HepG2 (cell line): ENCODE measurements around the gene SCARB2. TPM values are rescaled to one million over a fixed set of nuclear protein-coding genes. Genes with fewer than 3 reads are reported as not detected.

ENCODE experiments used
- ATAC-seq: fragments of 200-7000 bp; cut with Tn5 transposase; 3 replicates; pipeline ENCODE4 v1.9.1; 2020; ENCODE audit warnings: mild to moderate bottlenecking, moderate library complexity
- BruUV-seq: library from RNA; stranded (reverse); fragments of 400-500 nt; replicated peaks from 2 replicates; lab custom pipeline; 2021; lab: Mats Ljungman, UMichigan
- CTCF ChIA-PET: fragments of 300-600 bp; formaldehyde crosslinking; extraction: SDS; loops from one replicate; lab custom pipeline; 2021; ENCODE audit warnings: low total read pairs, inconsistent platforms, low intra/inter-chr PET ratio; lab: Yijun Ruan, JAX
- POLR2A ChIA-PET: fragments of 350-600 bp; sonication (Branson Sonifier 250); formaldehyde crosslinking; loops from one replicate; lab custom pipeline; 2020; ENCODE audit warnings: antibody characterized with exemption, inconsistent platforms; lab: Yijun Ruan, JAX
- DNase-seq: peaks from one replicate; pipeline ENCODE4 v3.0.0-alpha.2; 2015; ENCODE audit warnings: low spot score
- FAIRE-seq: peaks from 3 replicates; lab custom pipeline; 2011; peaks lifted over from hg19 to GRCh38; lab: Jason Lieb, UNC
- H2AFZ ChIP-seq: one replicate; pipeline ENCODE4 v1.6.1; 2011; ENCODE audit warnings: low read length, inconsistent platforms
- H3K27ac ChIP-seq: fragments of 300-600 bp; 3 replicates; pipeline ENCODE4 v1.8.0; 2011; ENCODE audit warnings: mixed run types, mild to moderate bottlenecking, mixed read lengths, low read length, inconsistent platforms; ENCODE audit not compliant: insufficient read depth; ENCODE audit errors: extremely low read length
- H3K27me3 ChIP-seq, 2 experiments: fragments of 200-600 bp in 1 of 2; 2 replicates in 1 of 2; 3 replicates in 1 of 2; pipeline versions ENCODE4 v1.6.0 to v1.8.0; 2011; ENCODE audit warnings: low read length in 2 of 2, mild to moderate bottlenecking in 2 of 2, moderate library complexity in 2 of 2, inconsistent platforms in 1 of 2; ENCODE audit not compliant: insufficient read depth in 2 of 2, control insufficient read depth in 1 of 2
- H3K36me3 ChIP-seq, 2 experiments: fragments of 200-600 bp in 1 of 2; replicated peaks in 1 of 2; 2 replicates in 1 of 2; 3 replicates in 1 of 2; pipeline versions ENCODE4 v1.5.1 to v1.8.0; 2011; ENCODE audit warnings: low read length in 2 of 2, inconsistent platforms in 1 of 2; ENCODE audit not compliant: insufficient read depth in 2 of 2, control insufficient read depth in 1 of 2
- H3K4me1 ChIP-seq: 2 replicates; pipeline ENCODE4 v1.5.1; 2012; ENCODE audit warnings: low read length, inconsistent platforms; ENCODE audit not compliant: insufficient read depth
- H3K4me2 ChIP-seq: 2 replicates; pipeline ENCODE4 v1.6.0; 2011; ENCODE audit warnings: low read depth, low read length, inconsistent platforms
- H3K4me3 ChIP-seq, 3 experiments: fragments of 200-600 bp in 1 of 3; sonication (generic), shearing (Covaris generic) in 1 of 3; replicated peaks in 1 of 3; 2 replicates each; pipeline ENCODE4 v1.5.1; 2011 to 2016; ENCODE audit warnings: low read length in 3 of 3, inconsistent platforms in 2 of 3, low read depth in 2 of 3, mild to moderate bottlenecking in 2 of 3, control low read depth in 1 of 3, mixed read lengths in 1 of 3; ENCODE audit not compliant: insufficient read depth in 1 of 3
- H3K79me2 ChIP-seq: one replicate; pipeline ENCODE4 v1.6.1; 2011; ENCODE audit warnings: low read length, inconsistent platforms; ENCODE audit not compliant: insufficient read depth
- H3K9ac ChIP-seq: 2 replicates; pipeline ENCODE4 v1.6.0; 2011; ENCODE audit warnings: mild to moderate bottlenecking, low read depth, low read length, inconsistent platforms; ENCODE audit not compliant: insufficient read depth
- H3K9me3 ChIP-seq: 2 replicates; pipeline ENCODE4 v1.5.1; 2012; ENCODE audit warnings: mild to moderate bottlenecking, low read length
- H4K20me1 ChIP-seq: 2 replicates; pipeline ENCODE4 v1.6.0; 2011; ENCODE audit warnings: inconsistent platforms, mild to moderate bottlenecking, low read length, moderate library complexity; ENCODE audit not compliant: insufficient read depth
- ARHGAP35 ChIP-seq: sonication (generic); formaldehyde crosslinking; IDR thresholded peaks from 2 replicates; pipeline ENCODE4 v1.9.0; 2022; ENCODE audit warnings: mild to moderate bottlenecking, inconsistent platforms, moderate library complexity, missing genetic modification reagents, borderline replicate concordance
- FOXK1 ChIP-seq: sonication (generic); formaldehyde crosslinking; IDR thresholded peaks from 2 replicates; pipeline ENCODE4 v1.4.0; 2020; ENCODE audit warnings: low read depth, missing genetic modification reagents, borderline replicate concordance
- GATAD1 ChIP-seq: IDR thresholded peaks from 2 replicates; pipeline ENCODE4 v1.6.1; 2016; ENCODE audit warnings: missing genetic modification reagents, missing compliant biosample characterization
- IKZF1 ChIP-seq: fragments of 450-650 bp; IDR thresholded peaks from 2 replicates; pipeline ENCODE4 v1.7.1; 2016
- IRF2 ChIP-seq: IDR thresholded peaks from 2 replicates; pipeline ENCODE4 v1.6.1; 2018; ENCODE audit warnings: missing genetic modification reagents, missing compliant biosample characterization
- JUND ChIP-seq: sonication (generic); formaldehyde crosslinking; IDR thresholded peaks from 2 replicates; pipeline ENCODE4 v1.8.0; 2022; ENCODE audit warnings: mild to moderate bottlenecking, missing genetic modification reagents
- MYC ChIP-seq: sonication (generic); formaldehyde crosslinking; IDR thresholded peaks from 2 replicates; pipeline ENCODE4 v1.9.0; 2021; ENCODE audit warnings: missing genetic modification reagents, borderline replicate concordance
- PLRG1 ChIP-seq: fragments of 450-650 bp; conservative IDR thresholded peaks from 2 replicates; pipeline ENCODE4 v1.6.1; 2016
- SMAD3 ChIP-seq: sonication (generic); formaldehyde crosslinking; IDR thresholded peaks from 2 replicates; pipeline ENCODE4 v1.4.0; 2020; ENCODE audit warnings: missing genetic modification reagents
- ZBTB7B ChIP-seq: sonication (generic); formaldehyde crosslinking; IDR thresholded peaks from 2 replicates; pipeline ENCODE4 v1.4.0; 2020; ENCODE audit warnings: missing genetic modification reagents
- ZC3H13 ChIP-seq: sonication (generic); formaldehyde crosslinking; IDR thresholded peaks from 2 replicates; pipeline ENCODE4 v1.8.1; 2023; ENCODE audit warnings: mild to moderate bottlenecking, missing genetic modification reagents, moderate library complexity
- ZC3H4 ChIP-seq: sonication (generic); formaldehyde crosslinking; IDR thresholded peaks from 2 replicates; pipeline ENCODE4 v1.4.0; 2020; ENCODE audit warnings: missing genetic modification reagents, borderline replicate concordance
- ZNF10 ChIP-seq: sonication (generic); formaldehyde crosslinking; IDR thresholded peaks from 2 replicates; pipeline ENCODE4 v1.4.0; 2020; ENCODE audit warnings: mild to moderate bottlenecking, low read depth, missing genetic modification reagents, borderline replicate concordance
- ZNF367 ChIP-seq: sonication (generic); formaldehyde crosslinking; IDR thresholded peaks from 2 replicates; pipeline ENCODE4 v1.4.0; 2020; ENCODE audit warnings: missing genetic modification reagents, borderline replicate concordance
- ZNF510 ChIP-seq: sonication (generic); formaldehyde crosslinking; IDR thresholded peaks from 2 replicates; pipeline ENCODE4 v1.4.0; 2020; ENCODE audit warnings: low read depth, mild to moderate bottlenecking, missing genetic modification reagents
- WGBS: methylation state at CpG from one replicate; pipeline ENCODE4 v1.1.6; 2017; ENCODE audit warnings: low lambda C conversion rate; 5-methylcytosine and 5-hydroxymethylcytosine counted together
- in situ Hi-C: cut with HindIII; loops from 2 replicates; pipeline ENCODE4 v1.10.0; 2017; ENCODE audit warnings: low pct_unique_long_range_greater_than_20kb; ENCODE audit not compliant: extremely low pct_ligation_motif_present
- intact Hi-C: fragments of 100-400 bp; cut with micrococcal nuclease; formaldehyde crosslinking; loops from one replicate; pipeline ENCODE4 v1.10.0; 2022; ENCODE audit not compliant: unreplicated experiment
- polyA plus RNA-seq, 8 experiments: library from polyadenylated mRNA; depleted of rRNA in 3 of 8; stranded (reverse) in 7 of 8; unstranded in 1 of 8; fragments of >200 nt; fragmentation: Illumina TruSeq in 4 of 8; extraction: Trizol in 4 of 8; gene quantifications; 2 replicates each; pipeline versions ENCODE4 v1.2.1 to v1.2.3, GENCODE V29; 2011 to 2016; ENCODE audit warnings: low read depth in 4 of 8, missing spikeins in 1 of 8, mixed read lengths in 1 of 8; ENCODE audit not compliant: insufficient read depth in 1 of 8
- total RNA-seq, 5 experiments: library from RNA; depleted of rRNA; stranded (reverse); fragments of >200 nt; fragmentation: Illumina TruSeq; extraction: Trizol; gene quantifications; 2 replicates each; pipeline ENCODE4 v1.2.3, GENCODE V29; 2016; ENCODE audit warnings: low read depth in 1 of 5
- TF ChIP-seq, protein P1 (sequence below): sonication (generic); formaldehyde crosslinking; IDR thresholded peaks from 2 replicates; pipeline ENCODE4 v1.4.0; 2020; ENCODE audit warnings: missing genetic modification reagents
- TF ChIP-seq, protein P2 (sequence below): sonication (generic); formaldehyde crosslinking; IDR thresholded peaks from 2 replicates; pipeline ENCODE4 v1.9.0; 2021; ENCODE audit warnings: missing genetic modification reagents, borderline replicate concordance
- TF ChIP-seq, protein P3 (sequence below): sonication (generic); formaldehyde crosslinking; IDR thresholded peaks from 2 replicates; pipeline ENCODE4 v1.5.0; 2020; ENCODE audit warnings: missing genetic modification reagents, mild to moderate bottlenecking, borderline replicate concordance

SCARB2 gene
- total and polyA plus RNA-seq, 2 of the 13 experiments (the other 11 are each of a cell fraction or from before 2014, with no cell fraction given), result 40.6 to 43.4 TPM

DNA sequence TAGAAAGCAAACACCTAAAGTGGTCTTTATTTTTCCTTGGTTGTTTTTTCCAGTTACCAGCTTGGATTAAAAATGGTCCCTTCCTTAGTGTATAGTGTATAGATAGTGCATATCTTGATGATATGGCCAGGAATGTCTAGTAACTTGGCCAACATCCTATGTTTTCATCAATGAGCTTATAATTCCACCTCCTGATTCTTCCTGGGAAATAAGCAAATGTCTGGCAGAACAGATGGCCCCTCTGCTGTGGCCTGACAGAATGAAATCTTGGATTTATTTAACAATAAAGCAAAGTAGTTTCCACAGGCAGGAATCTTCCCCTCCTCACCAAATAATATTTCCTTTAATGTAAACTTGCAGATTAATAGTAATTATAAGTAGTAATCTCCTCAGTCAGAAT lies 6.1 kb downstream of the SCARB2 start:
- no peak overlapping the region for H3K4me2 ChIP-seq
- FAIRE-seq, result no peak

DNA sequence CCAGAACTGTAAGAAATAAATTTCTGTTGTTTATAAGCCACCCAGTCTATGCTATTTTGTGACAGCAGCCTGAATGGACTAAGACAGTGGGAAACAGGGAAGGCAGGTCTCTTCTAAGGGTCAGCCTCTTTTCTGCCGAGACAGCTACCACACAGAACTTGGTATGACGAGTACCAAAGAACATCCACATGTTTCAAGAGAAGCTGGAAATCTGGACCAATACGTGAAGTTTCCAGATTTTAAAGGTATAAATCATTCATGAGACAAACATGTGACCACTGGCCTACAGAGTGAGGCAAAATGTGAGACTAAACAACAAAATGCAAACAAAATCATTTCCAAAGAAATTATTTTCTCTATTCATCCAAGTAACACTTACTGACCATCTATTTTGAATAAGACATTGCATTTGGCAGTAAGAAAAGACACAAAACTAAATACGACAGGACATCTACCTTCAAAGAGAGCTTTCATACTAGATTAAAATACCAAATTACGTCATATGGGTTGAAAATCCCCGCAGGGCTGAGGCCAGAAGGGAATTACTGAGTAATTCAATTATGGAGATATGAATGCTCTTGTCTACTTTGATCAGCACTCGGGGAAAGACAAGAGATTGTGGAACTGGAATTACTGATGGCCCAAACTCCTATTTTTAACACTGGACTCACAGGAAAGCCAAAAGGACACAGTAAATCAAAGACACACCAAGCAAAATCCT lies 7.2 kb downstream of the SCARB2 start:
- H3K36me3 ChIP-seq, result peaks cover 2 to 3% of the 10 kb centered on the region in 2 experiments; a peak in 1 of 5 replicates
- no peaks in the 10 kb centered on the region for H4K20me1 ChIP-seq
- no peaks in the 10 kb centered on the region for H3K9me3 ChIP-seq
- POLR2A ChIA-PET, result no interaction called here
- no peaks in the 10 kb centered on the region for H3K27me3 ChIP-seq
- peaks cover 36% of the 10 kb centered on the region for H3K4me1 ChIP-seq
- no TSS peak for BruUV-seq
- WGBS, result 97% methylated on average over 7 of the region's 7 CpGs
- FAIRE-seq (no peak), ATAC-seq (no peak), DNase-seq (no peak)
- H3K9ac ChIP-seq, result no peak overlapping the region
- H3K27ac ChIP-seq, result no peak overlapping the region
- H3K4me2 ChIP-seq, result no peak overlapping the region
- intact Hi-C loops, result no loop called here
- CTCF ChIA-PET, result no interaction called here
- no peak overlapping the region for H3K4me3 ChIP-seq
- H3K79me2 ChIP-seq, result peaks cover 64% of the 10 kb centered on the region
- no peak overlapping the region for H2AFZ ChIP-seq
- in situ Hi-C loops, result no loop called here
- no peak for TF ChIP-seq SMAD3 (CRISPR knock-in tag)
- no peak for TF ChIP-seq IKZF1
- no peak for TF ChIP-seq FOXK1 (CRISPR knock-in tag)
- TF ChIP-seq ZNF367 (CRISPR knock-in tag), result no peak
- TF ChIP-seq IRF2 (CRISPR knock-in tag), result no peak
- TF ChIP-seq, protein P1, sequence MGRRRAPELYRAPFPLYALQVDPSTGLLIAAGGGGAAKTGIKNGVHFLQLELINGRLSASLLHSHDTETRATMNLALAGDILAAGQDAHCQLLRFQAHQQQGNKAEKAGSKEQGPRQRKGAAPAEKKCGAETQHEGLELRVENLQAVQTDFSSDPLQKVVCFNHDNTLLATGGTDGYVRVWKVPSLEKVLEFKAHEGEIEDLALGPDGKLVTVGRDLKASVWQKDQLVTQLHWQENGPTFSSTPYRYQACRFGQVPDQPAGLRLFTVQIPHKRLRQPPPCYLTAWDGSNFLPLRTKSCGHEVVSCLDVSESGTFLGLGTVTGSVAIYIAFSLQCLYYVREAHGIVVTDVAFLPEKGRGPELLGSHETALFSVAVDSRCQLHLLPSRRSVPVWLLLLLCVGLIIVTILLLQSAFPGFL (CRISPR knock-in tag), result no peak
- no peak for TF ChIP-seq JUND (CRISPR knock-in tag)
- TF ChIP-seq, protein P2, sequence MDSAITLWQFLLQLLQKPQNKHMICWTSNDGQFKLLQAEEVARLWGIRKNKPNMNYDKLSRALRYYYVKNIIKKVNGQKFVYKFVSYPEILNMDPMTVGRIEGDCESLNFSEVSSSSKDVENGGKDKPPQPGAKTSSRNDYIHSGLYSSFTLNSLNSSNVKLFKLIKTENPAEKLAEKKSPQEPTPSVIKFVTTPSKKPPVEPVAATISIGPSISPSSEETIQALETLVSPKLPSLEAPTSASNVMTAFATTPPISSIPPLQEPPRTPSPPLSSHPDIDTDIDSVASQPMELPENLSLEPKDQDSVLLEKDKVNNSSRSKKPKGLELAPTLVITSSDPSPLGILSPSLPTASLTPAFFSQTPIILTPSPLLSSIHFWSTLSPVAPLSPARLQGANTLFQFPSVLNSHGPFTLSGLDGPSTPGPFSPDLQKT (CRISPR knock-in tag), result no peak
- no peak for TF ChIP-seq ZNF10 (CRISPR knock-in tag)
- no peak for TF ChIP-seq ZNF510 (CRISPR knock-in tag)
- no peak for TF ChIP-seq GATAD1 (CRISPR knock-in tag)
- no peak for TF ChIP-seq ARHGAP35 (CRISPR knock-in tag)
- no peak for TF ChIP-seq MYC (CRISPR knock-in tag)
- TF ChIP-seq ZC3H13 (CRISPR knock-in tag), result no peak
- TF ChIP-seq ZBTB7B, result no peak

More for the DNA sequence above, 6.1 kb downstream of the SCARB2 start:
- TF ChIP-seq PLRG1, result no peak
- no peak for TF ChIP-seq ZC3H4 (CRISPR knock-in tag)
- TF ChIP-seq, protein P3, sequence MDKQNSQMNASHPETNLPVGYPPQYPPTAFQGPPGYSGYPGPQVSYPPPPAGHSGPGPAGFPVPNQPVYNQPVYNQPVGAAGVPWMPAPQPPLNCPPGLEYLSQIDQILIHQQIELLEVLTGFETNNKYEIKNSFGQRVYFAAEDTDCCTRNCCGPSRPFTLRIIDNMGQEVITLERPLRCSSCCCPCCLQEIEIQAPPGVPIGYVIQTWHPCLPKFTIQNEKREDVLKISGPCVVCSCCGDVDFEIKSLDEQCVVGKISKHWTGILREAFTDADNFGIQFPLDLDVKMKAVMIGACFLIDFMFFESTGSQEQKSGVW (CRISPR knock-in tag), result no peak
- ATAC-seq, result no peak
- CTCF ChIA-PET, result no interaction called here
- in situ Hi-C loops (no loop called here), intact Hi-C loops (no loop called here)
- H3K9me3 ChIP-seq, result no peaks in the 10 kb centered on the region
- POLR2A ChIA-PET, result no interaction called here
- no peak overlapping the region for H3K27ac ChIP-seq
- peaks cover 2 to 3% of the 10 kb centered on the region in 2 experiments; a peak in 1 of 5 replicates for H3K36me3 ChIP-seq
- no peak overlapping the region for H2AFZ ChIP-seq
- H3K4me1 ChIP-seq, result peaks cover 42% of the 10 kb centered on the region
- peaks cover 73% of the 10 kb centered on the region for H3K79me2 ChIP-seq
- H3K4me3 ChIP-seq, result no peak overlapping the region
- DNase-seq, result no peak
- no peaks in the 10 kb centered on the region for H4K20me1 ChIP-seq
- no peaks in the 10 kb centered on the region for H3K27me3 ChIP-seq
- no peak overlapping the region for H3K9ac ChIP-seq
- BruUV-seq, result no TSS peak
